ENCODE measurements around the gene KIF21A.

- TF ChIP-seq CTCF (IDR thresholded peaks at IDR 0.05) (no peak), REST (IDR thresholded peaks at IDR 0.05; ENCODE audit: low read depth, low read length) (no peak), RXRA (IDR thresholded peaks at IDR 0.05; ENCODE audit: borderline replicate concordance, low read depth) (no peak), POLR2AphosphoS5 (IDR thresholded peaks at IDR 0.05; ENCODE audit: low read depth, low read length) (no peak), ELF1 (IDR thresholded peaks at IDR 0.05) (no peak), MXI1 (IDR thresholded peaks at IDR 0.05; ENCODE audit: low read depth, low read length) (no peak), RCOR1 (IDR thresholded peaks at IDR 0.05; ENCODE audit: low read length) (no peak)
Observed at GRCh38 chr12:39341179-39341578, 101.7 kb downstream of the KIF21A start.

Data from SK-N-SH (cell line).